H1 (cell line): ENCODE results near the gene DIP2C.

ENCODE experiments used
- CHD2 ChIP-seq: IDR thresholded peaks from 2 replicates; pipeline ENCODE4 v1.6.1; 2012; ENCODE audit warnings: low read length, improper control_type of control experiment
- EZH2 ChIP-seq: fragments of 200-600 bp; sonication (generic); IDR thresholded peaks from 2 replicates; pipeline ENCODE4 v1.7.1; 2012; ENCODE audit warnings: low read depth, mild to moderate bottlenecking, moderate library complexity, low read length, inconsistent platforms; ENCODE audit not compliant: severe bottlenecking
- HDAC6 ChIP-seq: IDR thresholded peaks from one replicate; pipeline ENCODE4 v1.7.1; 2012; ENCODE audit warnings: low read depth, mild to moderate bottlenecking, inconsistent platforms, low read length, moderate library complexity
- MAFK ChIP-seq: IDR thresholded peaks from 2 replicates; pipeline ENCODE4 v1.6.1; 2012; ENCODE audit warnings: low read depth, mild to moderate bottlenecking, improper control_type of control experiment, low read length
- POLR2A ChIP-seq, 2 experiments: IDR thresholded peaks; 1 replicate in 1 of 2; 2 replicates in 1 of 2; pipeline ENCODE4 v1.6.1; 2011; ENCODE audit warnings: low read depth in 2 of 2, low read length in 2 of 2, mild to moderate bottlenecking in 2 of 2; ENCODE audit errors: control extremely low read depth in 1 of 2
- POLR2AphosphoS5 ChIP-seq: IDR thresholded peaks from 2 replicates; pipeline ENCODE4 v1.6.1; 2011; ENCODE audit warnings: low read depth, low read length
- RAD21 ChIP-seq, 2 experiments: IDR thresholded peaks in 1 of 2; conservative IDR thresholded peaks in 1 of 2; 2 replicates each; pipeline ENCODE4 v1.6.1; 2011; ENCODE audit warnings: low read depth in 2 of 2, low read length in 2 of 2, improper control_type of control experiment in 1 of 2, inconsistent platforms in 1 of 2, mild to moderate bottlenecking in 1 of 2, moderate library complexity in 1 of 2
- SIX5 ChIP-seq: IDR thresholded peaks from 2 replicates; pipeline ENCODE4 v1.6.1; 2011; ENCODE audit warnings: mild to moderate bottlenecking, low read depth, low read length
- SRF ChIP-seq: IDR thresholded peaks from 2 replicates; pipeline ENCODE4 v1.6.1; 2011; ENCODE audit warnings: mild to moderate bottlenecking, low read depth, low read length, moderate library complexity
- TAF1 ChIP-seq: IDR thresholded peaks from 2 replicates; pipeline ENCODE4 v1.6.1; 2011; ENCODE audit warnings: mild to moderate bottlenecking, low read depth, low read length
- TBP ChIP-seq: IDR thresholded peaks from 2 replicates; pipeline ENCODE4 v1.6.1; 2011; ENCODE audit warnings: low read depth, low read length, improper control_type of control experiment
- TF ChIP-seq, protein P1 (sequence below): IDR thresholded peaks from 2 replicates; pipeline ENCODE4 v1.6.1; 2012; ENCODE audit warnings: inconsistent platforms
- TF ChIP-seq, protein P2 (sequence below), 3 experiments: IDR thresholded peaks; 1 replicate in 2 of 3; 2 replicates in 1 of 3; pipeline versions ENCODE4 v1.5.1 to v1.6.1; 2011; ENCODE audit warnings: low read length in 3 of 3, mild to moderate bottlenecking in 3 of 3, inconsistent platforms in 2 of 3, low read depth in 1 of 3, moderate library complexity in 1 of 3; ENCODE audit not compliant: insufficient read depth in 1 of 3; ENCODE audit errors: control extremely low read depth in 1 of 3
- TF ChIP-seq, protein P3 (sequence below): IDR thresholded peaks from 2 replicates; pipeline ENCODE4 v1.6.1; 2011; ENCODE audit warnings: low read length, improper control_type of control experiment

DNA sequence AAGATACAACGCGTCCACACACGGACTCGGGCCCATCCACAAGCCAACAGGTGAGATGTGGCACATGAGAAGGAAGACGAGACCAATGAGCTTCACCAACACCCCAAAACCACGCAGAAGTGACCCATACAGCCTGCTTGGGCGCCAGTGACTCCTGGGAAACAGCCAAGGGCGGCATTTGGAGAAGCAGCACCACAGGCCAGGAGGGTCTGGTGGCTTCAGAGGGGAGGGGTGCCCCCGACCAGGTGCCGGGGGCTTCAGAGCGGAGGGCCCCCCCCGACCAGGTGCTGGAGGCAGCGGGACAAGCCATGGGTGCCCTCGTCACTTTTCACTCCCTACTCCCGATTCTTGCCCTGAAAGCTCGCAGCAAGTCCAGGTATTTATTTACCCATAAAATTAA, 140.1 kb downstream of the DIP2C start:
- TF ChIP-seq POLR2A (IDR thresholded peaks at IDR 0.05; ENCODE audit: control extremely low read depth in 1 of 2, low read depth in 2 of 2, low read length in 2 of 2) (no peak), TAF1 (no peak), HDAC6 (no peak), EZH2 (no peak), MAFK (no peak), SIX5 (no peak), CHD2 (no peak), RAD21 (IDR thresholded peaks at IDR 0.05 in 1 of 2, conservative IDR thresholded peaks at IDR 0.05 in 1 of 2; ENCODE audit: low read depth in 2 of 2, low read length in 2 of 2) (no peak), POLR2AphosphoS5 (no peak), SRF (no peak), TBP (no peak)
- TF ChIP-seq, protein P1, sequence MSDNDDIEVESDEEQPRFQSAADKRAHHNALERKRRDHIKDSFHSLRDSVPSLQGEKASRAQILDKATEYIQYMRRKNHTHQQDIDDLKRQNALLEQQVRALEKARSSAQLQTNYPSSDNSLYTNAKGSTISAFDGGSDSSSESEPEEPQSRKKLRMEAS = no peak
- TF ChIP-seq, protein P2, sequence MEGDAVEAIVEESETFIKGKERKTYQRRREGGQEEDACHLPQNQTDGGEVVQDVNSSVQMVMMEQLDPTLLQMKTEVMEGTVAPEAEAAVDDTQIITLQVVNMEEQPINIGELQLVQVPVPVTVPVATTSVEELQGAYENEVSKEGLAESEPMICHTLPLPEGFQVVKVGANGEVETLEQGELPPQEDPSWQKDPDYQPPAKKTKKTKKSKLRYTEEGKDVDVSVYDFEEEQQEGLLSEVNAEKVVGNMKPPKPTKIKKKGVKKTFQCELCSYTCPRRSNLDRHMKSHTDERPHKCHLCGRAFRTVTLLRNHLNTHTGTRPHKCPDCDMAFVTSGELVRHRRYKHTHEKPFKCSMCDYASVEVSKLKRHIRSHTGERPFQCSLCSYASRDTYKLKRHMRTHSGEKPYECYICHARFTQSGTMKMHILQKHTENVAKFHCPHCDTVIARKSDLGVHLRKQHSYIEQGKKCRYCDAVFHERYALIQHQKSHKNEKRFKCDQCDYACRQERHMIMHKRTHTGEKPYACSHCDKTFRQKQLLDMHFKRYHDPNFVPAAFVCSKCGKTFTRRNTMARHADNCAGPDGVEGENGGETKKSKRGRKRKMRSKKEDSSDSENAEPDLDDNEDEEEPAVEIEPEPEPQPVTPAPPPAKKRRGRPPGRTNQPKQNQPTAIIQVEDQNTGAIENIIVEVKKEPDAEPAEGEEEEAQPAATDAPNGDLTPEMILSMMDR (IDR thresholded peaks at IDR 0.05; ENCODE audit: control extremely low read depth in 1 of 3, insufficient read depth in 1 of 3, low read depth in 1 of 3, low read length in 3 of 3) = no peak
- TF ChIP-seq, protein P3, sequence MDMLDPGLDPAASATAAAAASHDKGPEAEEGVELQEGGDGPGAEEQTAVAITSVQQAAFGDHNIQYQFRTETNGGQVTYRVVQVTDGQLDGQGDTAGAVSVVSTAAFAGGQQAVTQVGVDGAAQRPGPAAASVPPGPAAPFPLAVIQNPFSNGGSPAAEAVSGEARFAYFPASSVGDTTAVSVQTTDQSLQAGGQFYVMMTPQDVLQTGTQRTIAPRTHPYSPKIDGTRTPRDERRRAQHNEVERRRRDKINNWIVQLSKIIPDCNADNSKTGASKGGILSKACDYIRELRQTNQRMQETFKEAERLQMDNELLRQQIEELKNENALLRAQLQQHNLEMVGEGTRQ = no peak
